Lower leg skin (tissue), 4 donors: Measurements from ENCODE around the gene RERGL. TPM values are rescaled to one million over a fixed set of nuclear protein-coding genes. Genes with fewer than 3 reads are reported as not detected.

Experiments
- DNase-seq, 2 donors: peaks; one replicate each; pipeline ENCODE4 v3.0.0-alpha.2; 2019; ENCODE audit warnings: low spot score in 2 of 2
- H3K4me3 ChIP-seq: fragments of 200-600 bp; sonication (generic); 2 replicates; pipeline ENCODE4 v1.5.1; 2017; ENCODE audit warnings: mild to moderate bottlenecking, low read depth; ENCODE audit not compliant: poor library complexity, severe bottlenecking
- CTCF ChIP-seq, 3 donors: fragments of 450-650 bp; IDR thresholded peaks; one replicate each; pipeline ENCODE4 v1.5.1; 2016; ENCODE audit warnings: antibody characterized with exemption in 3 of 3, mild to moderate bottlenecking in 3 of 3, moderate library complexity in 2 of 3
- POLR2A ChIP-seq, 2 donors: fragments of 450-650 bp; IDR thresholded peaks; one replicate each; pipeline ENCODE4 v1.6.1; 2016 to 2017; ENCODE audit warnings: antibody characterized with exemption in 2 of 2, mild to moderate bottlenecking in 1 of 2, moderate library complexity in 1 of 2
- WGBS, 2 donors: methylation state at CpG; one replicate each; pipeline ENCODE4 v1.1.5; 2018; 5-methylcytosine and 5-hydroxymethylcytosine counted together
- intact Hi-C: fragments of 100-400 bp; cut with DNase I; formaldehyde crosslinking; loops from one replicate; pipeline ENCODE4 v1.15.0; 2023; ENCODE audit warnings: low total_unique reads
- total RNA-seq, 4 donors: library from RNA; depleted of rRNA; stranded (reverse); fragments of >200 nt; gene quantifications; one replicate each; pipeline ENCODE4 v1.1.0, GENCODE V29; 2016

The RERGL gene
- total RNA-seq: 10 to 100 TPM in 2 of 4 donors, 1 to 10 TPM in 2; 1.4 to 11.5 (median 6.0) TPM

- intact Hi-C loops: no loop called here
- H3K4me3 ChIP-seq: no peak within 1 kb of the TSS
- no peak for TF ChIP-seq POLR2A (IDR thresholded peaks at IDR 0.05)
- TF ChIP-seq CTCF (IDR thresholded peaks at IDR 0.05): no peak
- DNase-seq: no peak
- WGBS, 2 donors: 90 to 97% methylated on average over 1 of the region's 1 CpG
These were observed at the start of gene RERGL for GRCh38 chr12:18090093-18090492. RERGL (minus strand) TSS chr12:18090193; CDS start chr12:18090140, 53 bp downstream.

- intact Hi-C loops: no loop called here
- no peak for DNase-seq
- no peak for TF ChIP-seq CTCF (IDR thresholded peaks at IDR 0.05)
- no peak for TF ChIP-seq POLR2A (IDR thresholded peaks at IDR 0.05)
- H3K4me3 ChIP-seq: no peak overlapping the region
- 61 to 63% methylated on average over 4 of the region's 4 CpGs for WGBS, 2 donors
These were observed 49.3 kb upstream of the RERGL start for GRCh38 chr12:18139254-18139653.

GRCh38 chr12:18135509-18135908 lies 45.5 kb upstream of the RERGL start:
- TF ChIP-seq CTCF (IDR thresholded peaks at IDR 0.05) (no peak), POLR2A (IDR thresholded peaks at IDR 0.05) (no peak)
- intact Hi-C loops: no loop called here

GRCh38 chr12:18135086-18135485 lies 45.1 kb upstream of the RERGL start:
- intact Hi-C loops: no loop called here
- 45 to 52% methylated on average over 3 of the region's 3 CpGs for WGBS, 2 donors
- TF ChIP-seq POLR2A (IDR thresholded peaks at IDR 0.05): no peak
- no peak for TF ChIP-seq CTCF (IDR thresholded peaks at IDR 0.05)
- DNase-seq: no peak
- H3K4me3 ChIP-seq: no peak overlapping the region

More at GRCh38 chr12:18135509-18135908, 45.5 kb upstream of the RERGL start:
- WGBS, 2 donors: 68 to 75% methylated on average over 8 of the region's 8 CpGs
- no peak overlapping the region for H3K4me3 ChIP-seq
- DNase-seq: no peak

GRCh38 chr12:18130851-18131250 lies 40.9 kb upstream of the RERGL start:
- intact Hi-C loops: no loop called here
- WGBS, 2 donors: 73% methylated on average over 5 of the region's 5 CpGs
- TF ChIP-seq POLR2A (IDR thresholded peaks at IDR 0.05): no peak
- no peak for TF ChIP-seq CTCF (IDR thresholded peaks at IDR 0.05)
- no peak for DNase-seq
- no peak overlapping the region for H3K4me3 ChIP-seq

- 77 to 88% methylated on average over 5 of the region's 5 CpGs for WGBS, 2 donors
- TF ChIP-seq POLR2A (IDR thresholded peaks at IDR 0.05) (no peak), CTCF (IDR thresholded peaks at IDR 0.05) (no peak)
- intact Hi-C loops: no loop called here
- H3K4me3 ChIP-seq: no peak overlapping the region
- no peak for DNase-seq
These were observed 33.7 kb upstream of the RERGL start for GRCh38 chr12:18123707-18124106.
